Fibroblast of peridontal ligament (primary cell): ENCODE measurements around the gene CALR3.
"Not testable (repeated sequence)": the region's sequence is repeated elsewhere in the genome, so short reads cannot be mapped to it uniquely, and the experiment has no call there.

Experiments
- DNase-seq: peaks from one replicate; pipeline ENCODE4 v3.0.0-alpha.2; 2010; ENCODE audit errors: extremely low read depth

Gene CALR3

DNA sequence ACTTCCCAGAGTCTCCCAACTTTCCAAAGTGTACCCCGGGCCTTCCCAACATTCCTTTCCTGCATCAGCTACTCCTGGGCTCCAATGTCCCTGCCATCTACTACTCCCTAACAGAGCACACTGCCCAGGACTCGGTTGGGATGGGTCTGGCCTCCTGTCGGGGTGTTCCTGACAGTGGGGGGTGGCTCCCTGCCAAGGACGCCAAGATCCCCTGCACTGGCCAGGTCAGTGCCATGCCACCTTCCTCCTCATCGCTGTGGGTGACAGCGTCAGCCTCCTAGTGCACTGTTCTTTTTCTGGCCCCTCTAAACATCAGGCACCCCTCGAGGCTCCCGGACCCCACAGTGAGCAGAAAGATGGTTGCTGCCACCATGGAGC lies 38.0 kb downstream of the CALR3 start:
- DNase-seq, result no peak

DNA sequence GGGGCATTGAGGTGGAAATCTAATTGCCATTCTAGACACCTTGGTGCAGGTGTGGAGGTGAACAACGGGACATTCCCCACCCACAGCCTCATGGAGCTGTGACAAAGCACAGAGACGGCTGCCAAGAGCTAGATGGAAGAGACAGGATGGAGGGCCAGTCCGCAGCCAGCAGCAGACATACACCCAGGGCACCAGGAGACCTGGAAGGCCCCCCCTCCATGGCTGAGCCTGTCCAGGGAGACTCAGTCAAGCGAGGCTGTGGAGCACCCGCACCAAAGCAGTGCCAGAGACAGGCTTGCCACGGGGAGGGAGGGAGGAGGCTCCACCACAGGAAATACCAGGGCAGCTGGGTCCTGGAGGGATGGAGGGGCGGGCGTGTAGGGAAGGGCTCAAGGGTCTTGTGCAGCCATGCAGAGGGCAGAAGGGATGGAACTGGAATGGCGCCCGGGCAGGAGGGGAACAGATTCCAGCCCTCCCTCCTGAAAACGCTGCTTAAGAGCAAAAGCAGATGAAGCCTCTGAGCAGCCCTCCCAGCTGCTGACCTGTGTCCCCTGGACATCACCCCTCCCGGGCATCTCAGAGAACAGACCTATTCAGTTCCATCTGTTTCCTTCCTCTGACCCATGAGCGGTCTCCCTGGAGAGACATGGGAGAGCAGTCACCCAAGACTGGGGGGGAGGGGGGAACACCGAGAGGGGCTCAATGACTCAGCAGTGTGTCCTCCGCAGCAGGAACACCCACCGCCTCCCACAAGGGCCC lies 38.6 kb downstream of the CALR3 start:
- peak; percentile 50 for DNase-seq

DNA sequence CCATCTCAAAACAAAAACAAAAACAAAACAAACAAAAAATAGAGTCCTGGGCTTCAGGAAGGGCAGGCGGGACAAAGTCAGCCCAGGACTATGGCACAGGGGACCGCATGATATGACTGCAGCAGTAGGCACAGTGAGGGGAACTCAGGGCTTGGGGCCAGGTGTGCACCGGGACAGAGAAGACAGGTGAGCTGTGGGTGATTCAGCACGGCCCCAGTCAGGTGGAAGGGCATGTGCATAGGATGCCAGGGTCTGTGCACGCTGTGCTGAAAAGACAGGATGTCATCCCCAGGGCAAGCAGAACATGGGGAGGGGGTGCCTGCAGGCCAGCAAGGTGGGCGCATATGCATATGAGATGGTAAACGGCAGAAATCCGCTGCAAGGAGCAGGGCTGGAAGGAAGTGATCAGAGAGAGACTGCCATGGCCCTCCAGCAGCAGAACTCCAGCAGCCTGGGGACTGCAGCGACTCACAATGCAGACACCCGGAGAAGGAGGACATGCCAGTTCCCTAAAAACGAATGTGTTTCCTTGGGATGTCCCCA lies 39.2 kb downstream of the CALR3 start:
- no peak for DNase-seq

DNA sequence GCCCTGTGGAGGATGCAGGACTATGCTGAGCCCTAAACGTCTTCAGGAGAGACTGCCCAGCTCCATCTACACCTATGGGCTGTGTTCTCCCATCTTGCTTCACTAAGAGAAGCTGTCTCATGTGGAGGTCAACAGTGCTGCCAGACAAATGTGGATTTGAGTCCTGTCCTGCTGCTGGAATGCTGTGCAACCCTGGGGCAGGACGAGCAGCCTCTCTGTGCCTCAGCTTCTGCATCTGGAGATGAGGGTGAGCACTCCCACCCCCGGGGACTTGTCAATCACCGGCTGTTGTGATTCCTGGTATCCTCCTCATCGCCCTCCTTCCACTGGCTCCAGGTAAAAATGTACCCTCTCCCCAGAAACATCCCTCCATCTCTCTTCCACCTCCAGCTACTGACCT lies 40.5 kb downstream of the CALR3 start:
- DNase-seq, result no peak

DNA sequence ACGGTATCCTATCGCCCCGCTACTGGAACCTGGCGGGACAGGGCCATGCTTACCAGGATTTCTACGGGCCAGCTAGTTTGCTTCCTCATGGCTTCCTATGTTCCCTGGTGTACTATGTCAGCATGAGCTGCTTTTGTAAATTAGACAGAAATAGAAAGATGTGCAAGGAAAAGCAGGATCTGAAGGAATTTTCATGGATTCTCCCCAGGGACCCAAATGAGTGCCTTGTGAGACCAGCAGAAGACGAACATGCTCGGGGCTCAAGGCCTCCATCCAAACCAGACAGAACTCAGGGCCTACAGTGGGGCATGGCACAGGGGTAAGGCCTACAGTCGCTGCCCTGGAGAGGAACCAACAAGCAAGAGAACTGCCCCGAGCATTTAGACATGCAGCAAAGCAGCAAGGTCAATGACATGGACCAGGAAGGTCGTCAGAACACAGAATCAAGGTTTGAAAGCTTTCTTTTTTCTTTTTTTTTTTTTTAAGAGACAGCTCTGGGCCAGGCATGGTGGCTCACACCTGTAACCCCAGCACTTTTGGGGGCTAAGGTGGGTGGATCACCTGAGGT lies 41.5 kb downstream of the CALR3 start:
- DNase-seq, result peak; percentile 30

DNA sequence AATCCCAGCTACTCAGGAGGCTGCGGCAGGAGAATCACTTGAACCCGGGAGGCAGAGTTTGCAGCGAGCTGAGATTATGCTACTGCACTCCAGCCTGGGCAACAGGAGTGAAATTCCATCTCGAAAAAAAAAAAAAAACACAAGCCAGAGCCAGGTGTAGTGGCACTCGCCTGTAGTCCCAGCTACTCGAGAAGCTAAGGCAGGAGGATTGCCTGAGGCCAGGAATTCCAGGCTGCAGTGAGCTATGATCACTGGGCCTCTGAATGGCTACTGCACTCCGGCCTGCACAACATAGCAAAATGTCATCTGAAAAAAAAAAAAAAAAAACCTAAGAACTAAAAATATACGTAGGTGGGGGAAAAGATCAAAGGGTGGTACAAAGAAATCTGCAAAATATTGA lies 43.6 kb downstream of the CALR3 start:
- no peak for DNase-seq

DNA sequence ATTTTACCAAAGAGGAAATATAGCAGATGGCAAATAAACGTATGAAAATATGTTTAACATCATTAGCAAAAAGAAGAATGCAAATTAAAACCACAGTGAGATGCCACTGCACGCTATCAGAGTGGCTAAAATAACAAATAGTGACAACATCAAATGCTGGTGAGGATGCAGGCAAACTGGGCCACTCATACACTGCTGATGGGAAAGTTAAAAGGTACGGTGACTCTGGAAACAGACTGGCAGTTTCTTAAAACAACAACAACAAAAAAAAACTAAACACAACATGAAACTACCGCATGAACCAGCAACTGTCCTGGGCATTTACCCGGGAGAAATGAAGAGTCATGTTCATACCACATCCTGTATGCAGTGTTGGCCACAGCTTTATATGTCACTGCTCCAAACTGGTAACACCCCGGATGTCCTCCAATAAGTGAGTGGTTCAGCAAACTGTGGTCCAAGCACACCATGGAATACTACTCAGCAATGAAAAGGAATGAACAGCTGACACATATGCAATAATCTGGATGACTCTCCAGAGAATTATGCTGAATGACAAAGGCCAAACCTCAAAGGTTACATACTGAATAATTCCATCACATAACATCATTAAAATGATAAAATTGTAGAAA lies 46.5 kb downstream of the CALR3 start:
- DNase-seq, result no peak

DNA sequence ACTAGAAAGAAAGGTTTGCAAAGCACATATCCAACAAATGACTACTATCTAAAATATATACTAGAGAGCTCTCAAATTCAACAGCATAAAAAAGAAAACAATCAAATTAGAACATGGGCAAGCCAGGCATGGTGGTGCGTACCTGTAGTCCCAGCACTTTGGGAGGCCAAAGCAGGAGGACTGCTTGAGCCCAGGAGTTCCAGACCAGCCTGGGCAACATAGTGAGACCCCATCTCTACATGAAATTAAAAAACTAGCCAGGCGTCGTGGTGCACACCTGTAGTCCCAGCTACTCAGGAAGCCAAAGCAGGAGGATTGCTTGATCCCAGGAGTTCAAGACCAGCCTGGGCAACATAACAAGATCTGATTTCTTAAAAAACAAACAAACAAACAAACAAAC lies 47.1 kb downstream of the CALR3 start:
- not testable (repeated sequence) for DNase-seq

DNA sequence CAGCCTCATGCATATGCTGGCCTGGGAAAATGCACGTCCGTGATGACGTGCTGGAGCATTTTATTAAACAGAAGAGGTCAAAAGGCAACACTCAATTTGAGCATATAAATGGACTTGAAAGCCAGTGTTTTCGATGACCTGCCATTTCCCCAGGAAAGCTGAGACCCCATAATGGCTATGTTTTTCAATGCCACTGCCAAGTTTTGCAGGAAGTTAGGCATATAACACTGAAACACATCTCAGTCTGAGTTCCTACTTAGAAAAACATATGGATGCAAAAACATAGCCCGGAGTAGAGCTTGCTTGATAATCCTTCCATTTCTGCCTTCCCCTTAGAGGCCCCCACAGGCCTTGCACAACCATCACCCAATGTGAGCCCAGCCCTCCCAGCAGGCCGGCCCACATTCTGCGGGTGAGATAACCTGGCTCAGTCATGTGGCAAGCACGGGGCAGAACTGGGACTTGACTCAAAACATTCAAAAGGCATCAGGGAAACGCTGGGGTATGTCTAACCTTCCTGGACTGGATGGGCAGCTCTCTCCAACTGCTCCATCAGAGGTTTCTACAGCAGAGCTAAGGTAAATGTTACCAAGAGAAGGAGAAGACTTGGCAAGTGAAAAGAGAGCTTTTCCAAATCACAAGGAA lies 49.1 kb downstream of the CALR3 start:
- peak; percentile 89 for DNase-seq

DNA sequence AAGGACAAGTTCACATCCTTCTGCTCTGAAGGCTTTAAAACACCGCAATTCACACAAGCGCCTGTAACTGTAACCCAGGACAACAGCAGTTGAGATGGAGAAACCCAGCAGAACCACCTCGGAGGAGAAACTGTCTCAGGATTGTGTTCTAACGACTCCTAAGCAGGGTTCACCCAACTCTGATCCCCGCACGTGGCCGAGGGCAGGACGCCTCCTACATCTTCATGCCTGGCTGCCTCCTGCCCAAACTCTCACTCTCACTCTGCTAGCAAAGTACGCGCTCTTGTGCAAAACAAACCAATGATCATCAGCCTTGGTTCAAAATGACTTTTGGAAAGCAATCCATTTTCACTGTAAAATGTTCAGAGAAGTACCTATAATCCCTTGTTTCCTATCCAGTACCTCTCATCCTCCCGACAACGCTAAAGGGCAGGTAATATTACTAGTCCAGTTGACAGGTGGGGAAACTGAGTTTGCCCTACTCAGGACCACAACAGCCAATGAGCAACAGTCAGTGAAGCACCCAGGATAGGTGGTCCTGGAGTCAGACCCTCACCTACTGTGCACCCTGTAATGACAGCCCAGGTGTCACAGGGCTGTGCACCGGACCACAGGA lies 49.8 kb downstream of the CALR3 start:
- no peak for DNase-seq

DNA sequence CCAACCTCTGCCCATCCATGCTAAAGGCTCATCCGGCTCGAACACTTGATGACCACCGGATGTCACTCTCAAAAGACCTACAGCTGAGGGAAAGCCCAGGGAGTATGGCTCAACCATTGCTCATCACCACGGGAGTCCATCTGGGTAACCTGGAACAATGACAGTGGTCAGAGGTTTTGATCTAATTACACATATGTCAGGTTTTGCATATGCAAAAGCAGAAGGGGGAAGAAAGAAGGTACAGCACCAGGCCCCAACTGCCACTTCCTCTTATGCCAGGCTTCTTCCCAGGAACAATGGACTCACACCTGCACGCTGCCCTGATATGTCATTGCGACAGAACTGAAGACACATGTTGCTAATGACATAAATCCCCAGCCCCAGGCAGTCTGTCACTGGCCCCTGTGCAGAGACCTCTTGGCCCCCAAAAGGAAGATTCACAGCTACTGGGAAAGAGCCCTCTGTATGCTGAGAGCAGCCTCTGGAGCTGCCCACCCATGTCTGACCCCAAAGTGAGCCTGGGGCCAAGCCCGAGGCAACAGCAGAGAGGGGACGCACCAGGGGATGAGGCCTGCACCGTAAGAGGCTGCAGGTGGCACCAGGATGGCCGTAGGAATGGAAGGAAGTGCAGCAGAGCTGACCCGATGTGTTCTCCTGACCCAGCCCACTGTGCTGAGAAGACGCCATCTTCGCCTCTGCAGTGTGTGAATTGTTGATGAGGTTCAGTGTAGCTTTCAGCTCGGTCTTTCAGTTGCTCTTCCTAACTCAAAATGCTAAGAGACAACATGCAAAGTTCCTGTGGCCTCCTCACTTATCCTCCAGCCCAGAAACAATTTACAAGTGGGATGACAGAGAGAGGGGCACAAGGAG lies 50.5 kb downstream of the CALR3 start:
- DNase-seq, result no peak

DNA sequence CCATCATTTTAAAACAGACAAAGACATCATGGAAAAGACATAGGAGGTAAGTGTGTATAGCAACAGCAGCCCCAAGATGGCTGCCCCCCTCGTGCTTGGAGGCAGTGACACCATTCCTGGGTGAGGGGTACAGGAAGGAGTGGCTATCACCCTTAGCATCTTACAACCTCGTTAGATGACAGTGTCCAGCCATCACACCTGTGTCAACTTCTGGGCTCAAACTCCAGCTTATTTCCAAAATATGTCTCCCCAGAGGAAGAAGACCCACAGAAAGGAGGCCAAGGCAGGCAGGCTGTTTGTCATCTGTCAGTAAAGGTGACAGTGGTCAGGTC lies 51.7 kb downstream of the CALR3 start:
- DNase-seq, result no peak

DNA sequence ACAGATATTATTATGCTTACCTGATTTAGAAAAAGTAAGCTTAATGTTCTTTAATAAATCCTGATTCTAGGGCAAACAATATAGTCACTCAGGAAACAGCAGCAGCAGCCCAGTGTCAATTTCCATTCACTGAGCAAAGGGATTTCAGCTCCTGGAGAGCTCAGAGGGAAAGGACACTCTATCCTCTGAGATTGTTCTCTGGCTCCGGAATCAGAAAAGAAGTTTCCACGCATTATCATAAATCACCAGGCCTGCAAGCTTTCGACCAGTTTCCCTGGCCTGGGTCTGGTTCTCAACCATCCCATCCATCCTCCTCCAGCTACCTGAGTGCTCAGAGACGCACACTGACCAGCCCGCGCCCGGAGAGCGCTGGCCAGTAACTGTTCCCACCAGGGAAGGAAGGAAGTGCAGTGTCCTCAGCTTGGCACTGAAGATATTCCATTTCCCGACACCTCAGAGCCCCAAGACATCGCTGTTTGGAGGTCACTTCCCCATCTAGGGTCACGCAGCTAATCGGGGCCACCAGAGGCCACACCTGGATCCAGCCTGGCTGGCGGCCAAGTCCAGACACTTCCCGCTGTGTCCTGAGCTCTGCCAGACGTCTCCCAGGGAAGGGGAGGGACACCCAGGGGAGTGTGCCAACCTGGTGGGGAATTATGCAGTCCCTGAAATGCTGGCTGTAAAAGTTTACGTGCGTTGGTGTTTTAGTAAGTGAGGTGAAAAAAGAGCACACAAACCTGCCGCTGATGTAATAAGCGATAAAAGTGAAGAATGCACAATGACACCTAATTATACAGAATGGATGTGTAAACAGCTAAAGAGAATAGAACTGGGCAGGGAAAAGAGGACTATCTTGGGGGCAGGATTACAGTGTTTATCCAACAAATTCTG lies 53.3 kb downstream of the CALR3 start:
- no peak for DNase-seq

DNA sequence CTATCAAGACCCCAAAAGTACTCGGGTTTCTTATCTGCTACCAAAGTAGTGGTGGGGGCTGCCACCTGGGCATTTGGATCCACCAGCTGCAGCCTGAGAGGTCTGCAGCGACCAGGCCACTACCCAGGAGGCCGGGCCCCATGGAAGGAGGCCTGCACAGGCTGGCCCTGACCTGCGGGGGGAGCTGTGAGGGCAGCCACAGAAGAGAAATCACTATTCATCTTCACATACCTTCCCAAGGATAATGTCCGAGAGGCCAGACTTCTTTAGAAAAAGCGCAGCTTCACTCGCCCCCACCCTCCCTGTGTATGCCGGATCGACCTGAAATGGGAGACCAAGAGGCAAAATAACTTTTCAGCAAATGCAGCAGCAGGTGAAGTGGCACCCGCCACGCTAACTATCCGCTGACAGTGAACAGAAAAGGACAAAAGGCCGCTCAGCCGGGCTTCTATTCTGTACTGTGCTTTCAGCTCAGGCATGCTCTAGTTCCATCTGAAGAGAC lies 54.3 kb downstream of the CALR3 start:
- DNase-seq, result no peak

DNA sequence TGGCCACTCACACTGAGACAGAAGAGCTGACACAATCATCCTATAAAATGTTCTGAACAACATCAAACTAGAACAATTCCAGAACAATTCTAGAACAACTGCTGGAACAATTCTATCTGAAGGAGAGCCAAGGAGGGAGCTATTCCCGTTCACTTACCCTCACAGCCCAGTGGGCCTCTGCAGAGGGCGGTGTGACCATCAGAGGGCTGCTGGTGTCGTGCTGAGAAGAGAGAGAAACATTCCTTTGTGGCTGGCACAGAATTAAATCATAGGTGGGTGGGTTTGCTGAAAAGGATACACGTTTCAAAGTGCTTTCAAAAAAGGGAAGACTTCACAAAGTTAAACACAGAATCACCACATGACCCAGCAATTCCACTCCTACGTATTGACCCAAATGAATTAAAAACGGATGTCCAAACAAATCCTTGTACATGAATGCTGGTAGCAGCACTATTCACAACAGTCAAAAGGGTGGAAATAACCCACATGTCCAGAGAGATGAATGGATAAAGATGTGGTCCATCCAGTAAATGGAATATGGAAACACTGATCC lies 59.1 kb downstream of the CALR3 start:
- DNase-seq, result no peak

DNA sequence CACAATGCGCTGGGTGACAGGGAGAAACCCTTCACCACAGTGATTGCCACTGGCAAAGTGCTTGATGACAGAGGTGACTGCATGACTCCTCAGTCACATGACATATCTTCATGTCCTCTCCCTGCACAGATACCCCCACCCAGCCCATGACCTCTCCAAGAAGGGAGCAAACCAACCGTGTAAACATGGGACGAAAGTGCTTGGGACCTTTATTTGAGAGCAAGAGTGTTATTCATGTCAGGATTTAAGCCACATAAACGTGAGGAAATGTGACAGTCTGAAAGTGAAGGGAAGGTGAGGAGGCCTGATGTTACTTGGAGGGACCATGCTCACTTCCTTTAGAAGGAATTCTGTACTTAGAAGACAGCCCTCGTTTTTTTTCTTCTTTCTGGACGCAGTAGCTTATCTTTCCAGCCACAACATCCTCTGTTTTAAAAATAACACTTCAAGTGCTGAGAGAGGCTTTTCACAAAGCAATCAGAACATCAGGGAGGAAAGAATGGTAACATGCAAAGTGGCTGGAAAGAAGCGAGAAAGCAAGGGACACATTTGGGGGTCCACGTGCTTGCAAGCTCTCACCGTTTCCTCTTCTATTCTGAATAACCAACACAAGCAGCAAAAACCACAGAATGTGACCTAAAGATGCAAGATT lies 59.8 kb downstream of the CALR3 start:
- no peak for DNase-seq

DNA sequence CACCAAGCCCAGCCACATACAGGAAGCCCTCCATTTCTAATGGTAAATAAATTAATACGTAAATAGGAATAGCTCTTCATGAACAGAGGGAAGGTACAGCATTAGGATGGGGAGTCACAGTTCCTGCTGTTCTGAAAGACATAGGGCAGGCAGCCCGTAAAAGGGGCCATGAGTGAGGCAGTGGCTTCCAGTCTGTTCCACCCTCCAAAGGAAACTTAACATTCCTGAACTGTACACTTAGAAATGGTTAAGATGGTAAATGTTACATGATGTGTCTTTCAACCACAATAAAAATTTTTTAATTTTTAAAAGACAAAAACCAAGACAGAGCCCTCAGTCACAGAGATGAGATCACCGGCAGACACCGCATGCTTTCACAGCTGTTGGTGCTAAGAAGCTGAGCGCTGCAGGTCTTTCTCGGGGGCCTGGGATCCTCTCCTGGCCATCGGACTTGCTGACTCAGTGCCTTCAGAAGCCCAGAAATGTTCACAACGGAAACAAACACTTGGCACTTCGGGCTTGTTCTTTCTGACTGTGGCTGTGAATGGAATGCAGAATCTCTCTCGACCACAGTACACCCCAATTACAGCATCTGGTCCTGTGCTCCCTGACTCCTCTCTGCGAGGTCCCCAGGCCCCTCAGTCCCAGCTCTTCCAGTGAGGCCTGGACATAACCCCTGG lies 60.6 kb downstream of the CALR3 start:
- peak; percentile 98 for DNase-seq

DNA sequence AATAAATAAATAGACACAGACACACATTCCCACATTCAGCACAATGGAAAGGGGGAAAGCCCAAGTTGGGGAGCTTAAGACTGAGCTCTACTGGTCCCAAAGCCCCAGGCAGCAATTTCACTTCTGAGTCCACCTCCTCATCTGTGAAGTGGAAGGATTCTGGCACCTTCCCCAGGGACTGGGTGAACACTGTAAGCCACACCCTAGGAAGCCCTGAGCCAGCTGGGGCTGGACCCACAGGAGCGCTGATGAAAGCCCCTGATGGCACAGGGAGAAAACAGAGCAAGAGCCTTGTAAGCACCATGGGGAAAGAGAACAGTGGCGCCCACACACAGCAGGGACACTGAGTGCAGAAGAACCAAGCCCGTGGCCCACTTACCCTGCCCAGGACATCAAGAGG lies 62.0 kb downstream of the CALR3 start:
- no peak for DNase-seq

DNA sequence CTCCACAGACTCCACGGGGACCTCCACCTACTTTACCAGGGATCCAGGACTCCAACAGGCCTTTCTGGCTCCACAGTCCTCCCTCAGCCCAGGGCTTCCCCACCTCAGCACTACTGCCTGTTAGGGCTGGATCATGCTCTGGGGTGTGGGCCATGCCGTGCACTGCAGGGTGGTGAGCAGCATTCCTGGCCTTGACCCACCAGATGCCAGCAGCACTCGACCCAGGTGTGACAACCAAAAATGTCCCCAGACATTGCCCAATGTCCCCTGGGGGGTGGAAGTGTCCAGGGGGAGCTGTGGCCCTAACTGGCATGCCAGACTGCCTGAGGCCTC lies 66.2 kb downstream of the CALR3 start:
- DNase-seq, result no peak
